LNCAP (cell line): Measurements from ENCODE around the gene NFATC1.

ENCODE experiments used
- CTCF ChIP-seq: fragments of 450-650 bp; IDR thresholded peaks from 2 replicates; pipeline ENCODE4 v1.5.1; 2017; ENCODE audit warnings: mild to moderate bottlenecking

Gene NFATC1

DNA sequence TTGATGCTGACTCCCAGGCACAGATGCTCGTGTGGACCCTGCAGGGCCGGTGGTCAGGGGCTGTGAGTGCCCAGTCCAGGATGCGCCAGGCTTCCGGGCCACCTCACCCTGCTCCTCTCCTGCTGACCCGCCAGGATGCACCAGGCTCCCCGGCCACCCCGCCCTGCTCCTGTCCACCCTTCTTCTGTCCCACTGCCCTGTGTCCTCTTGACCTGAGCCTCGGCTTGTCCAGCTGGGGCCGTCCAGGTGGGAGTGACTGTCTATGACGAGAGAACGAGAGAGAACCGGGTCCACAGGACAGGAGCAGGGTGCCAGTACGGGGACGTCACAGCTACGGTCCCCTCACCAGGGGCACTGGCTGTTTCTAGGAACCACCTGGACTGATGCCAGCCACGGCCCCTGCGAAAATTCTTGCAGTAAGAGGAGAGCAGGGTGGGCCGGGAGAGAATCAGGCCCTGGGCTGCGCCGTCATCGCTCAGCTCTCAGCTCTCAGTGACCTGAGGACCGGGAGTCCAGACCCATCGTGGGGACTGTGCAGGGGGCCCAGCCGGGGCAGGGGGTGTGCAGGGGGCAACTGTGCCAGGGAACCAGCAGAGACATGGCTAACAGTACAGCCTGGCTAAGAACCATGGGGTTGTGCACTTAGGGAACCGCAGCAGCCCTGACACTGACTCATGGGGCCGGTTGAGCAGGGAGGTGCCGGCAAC is 12.9 kb upstream of the NFATC1 start:
- no peak for TF ChIP-seq CTCF

DNA sequence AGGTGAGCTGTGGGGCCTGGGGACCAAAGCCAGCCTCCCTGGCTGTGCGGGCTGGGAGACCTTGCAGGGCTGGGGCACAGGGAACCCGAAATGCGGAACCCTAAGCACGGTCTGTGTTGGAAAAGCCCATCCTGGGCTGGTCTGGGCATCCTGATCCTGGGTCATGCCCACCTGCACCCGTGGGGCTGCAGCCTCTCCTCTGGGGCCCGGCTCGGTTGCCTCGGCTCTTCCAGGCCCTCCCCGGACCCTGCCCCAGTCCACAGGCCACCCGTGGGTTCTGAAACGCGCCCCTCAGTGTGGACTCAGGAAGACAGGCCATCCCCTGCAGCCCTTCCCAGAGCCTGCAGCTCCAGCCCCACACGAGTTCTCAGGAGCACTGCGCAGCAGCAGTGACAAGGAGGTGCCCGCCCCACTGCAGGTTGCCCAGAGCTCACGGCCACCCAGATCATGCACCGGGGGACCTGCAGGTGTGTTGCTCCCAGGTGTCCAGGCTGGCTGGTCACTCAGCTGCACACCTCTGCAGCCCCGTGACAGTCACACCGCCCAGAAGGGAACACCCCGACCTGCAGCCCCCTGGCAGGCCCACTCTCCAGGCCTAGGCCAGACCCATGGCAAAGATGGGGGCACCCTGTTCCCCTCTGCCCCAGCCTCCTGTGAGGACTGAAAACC is 12.2 kb upstream of the NFATC1 start:
- TF ChIP-seq CTCF, result no peak

DNA sequence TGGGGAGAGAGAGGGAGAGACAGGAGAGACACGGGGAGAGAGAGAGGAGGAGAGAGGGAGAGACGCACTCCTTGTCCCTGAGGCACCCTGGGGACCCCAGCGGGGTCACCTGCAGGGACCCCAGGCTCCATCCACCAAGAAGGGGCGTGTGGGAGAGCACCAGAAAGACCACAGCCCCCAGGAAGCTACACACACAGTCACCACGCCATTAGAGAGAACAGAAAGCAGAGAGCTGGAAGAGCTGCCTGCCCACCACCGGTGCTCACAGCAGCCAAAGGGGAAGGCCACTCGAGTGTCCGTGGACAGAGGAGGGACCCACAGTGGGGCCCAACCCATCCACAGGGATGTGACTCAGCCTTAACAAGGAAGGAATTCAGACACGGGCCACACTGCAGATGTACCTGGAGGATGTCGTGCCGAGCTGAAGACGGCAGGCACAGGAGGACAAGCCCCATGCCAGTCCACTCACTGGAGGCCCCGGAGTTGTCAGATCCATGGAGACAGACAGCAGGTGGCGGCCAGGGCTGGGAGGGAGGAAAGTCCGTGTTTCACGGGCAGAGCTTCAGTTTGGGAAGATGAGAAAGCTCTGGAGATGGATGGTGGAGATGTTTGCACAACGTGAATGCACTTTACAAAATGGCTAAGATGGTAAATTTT is 11.5 kb upstream of the NFATC1 start:
- no peak for TF ChIP-seq CTCF

- TF ChIP-seq CTCF, result no peak
Measured at GRCh38 chr18:79384834-79385233, 10.9 kb upstream of the NFATC1 start.

DNA sequence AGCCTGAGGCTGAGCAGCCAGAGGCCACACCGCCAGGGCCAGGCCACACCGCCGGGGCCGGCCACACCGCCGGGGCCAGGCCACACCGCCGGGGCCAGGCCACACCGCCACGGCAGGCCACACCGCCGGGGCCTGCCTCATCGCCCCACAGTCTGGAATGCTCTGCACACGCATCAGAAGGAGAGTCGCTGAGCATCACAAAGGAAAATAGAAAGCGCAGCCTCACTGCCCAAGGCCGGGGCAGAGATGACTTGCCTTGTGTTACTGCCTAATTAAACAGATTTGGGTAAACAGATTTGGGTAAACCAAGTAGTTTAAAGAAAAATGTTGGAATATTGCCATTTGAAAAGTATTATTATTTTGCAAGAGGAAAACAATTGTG is 10.4 kb upstream of the NFATC1 start:
- no peak for TF ChIP-seq CTCF

DNA sequence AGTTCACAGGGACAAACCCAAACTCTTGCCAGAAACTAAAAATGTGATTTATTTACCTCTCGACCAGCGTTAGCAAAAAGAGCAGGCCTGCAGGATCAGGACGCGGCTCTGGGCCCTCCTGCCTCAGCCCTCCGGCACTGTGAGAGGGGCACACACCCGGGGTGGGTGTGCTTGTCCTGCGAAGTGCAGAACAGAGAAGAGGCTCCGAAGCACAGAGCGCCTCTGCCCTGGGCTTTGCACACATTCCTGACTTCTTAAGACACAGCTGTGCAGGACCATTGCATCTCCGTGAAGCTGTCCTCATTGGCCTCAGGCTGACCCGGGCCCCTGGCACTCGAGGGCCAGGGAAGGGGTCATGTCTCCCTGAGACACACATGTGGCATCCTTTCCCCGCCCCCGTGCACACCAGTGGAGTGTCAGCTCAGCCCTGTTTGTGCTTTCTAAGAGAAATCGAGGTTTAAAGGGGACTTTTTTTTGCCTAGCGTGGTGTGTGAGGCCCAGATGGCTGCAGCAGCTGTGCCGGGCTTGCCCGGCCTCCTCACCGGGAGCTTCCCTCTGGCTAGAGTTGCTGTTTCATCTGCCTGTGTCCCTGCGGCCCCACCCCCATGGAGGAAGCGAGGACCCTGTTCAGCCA is 9.9 kb upstream of the NFATC1 start:
- no peak for TF ChIP-seq CTCF

- TF ChIP-seq CTCF, result no peak
Measured at GRCh38 chr18:79386547-79386946, 9.2 kb upstream of the NFATC1 start.
